GM21786 (cell line): ENCODE results near the gene CD300LG.
"Not testable (repeated sequence)": the region's sequence is repeated elsewhere in the genome, so short reads cannot be mapped to it uniquely, and the experiment has no call there.

Experiments used
- ATAC-seq: cut with Tn5 transposase; IDR thresholded peaks from one replicate; pipeline ENCODE4 v1.9.1; 2021; ENCODE audit not compliant: unreplicated experiment

CD300LG gene

DNA sequence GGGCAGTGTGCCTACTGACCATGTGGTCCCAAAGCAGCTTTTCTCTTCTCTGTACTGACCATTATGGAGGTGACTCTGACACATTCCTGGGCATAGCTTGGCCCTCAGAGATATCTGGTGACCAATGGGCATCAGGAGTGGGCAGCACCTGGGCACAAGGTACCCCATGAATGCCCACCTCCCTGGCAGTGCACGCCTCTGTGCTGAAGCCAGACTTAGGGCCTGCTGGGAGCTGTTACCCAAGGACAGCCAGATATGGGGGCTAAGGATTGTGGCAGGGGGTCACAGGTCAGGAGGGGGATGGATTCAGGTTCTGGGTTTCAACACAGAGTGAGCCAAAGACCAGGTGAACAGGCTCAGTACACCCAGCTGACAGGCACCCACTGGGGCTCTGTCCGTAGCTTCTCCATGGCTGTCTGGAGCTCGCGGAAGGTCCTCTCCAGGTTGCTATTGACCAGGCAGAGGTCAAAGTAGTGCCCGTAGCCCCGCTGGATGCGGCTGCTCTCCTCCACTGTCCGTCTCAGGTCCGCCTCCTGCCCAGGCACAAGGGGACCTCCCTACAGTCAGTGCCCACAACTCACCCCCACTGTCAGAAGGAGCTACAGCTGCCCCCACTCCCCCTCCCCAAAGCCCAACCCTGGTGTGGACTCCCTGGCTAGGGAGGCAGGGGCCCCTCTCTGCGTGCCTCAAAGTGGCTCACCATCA is 30.6 kb downstream of the CD300LG start:
- ATAC-seq, result no peak

DNA sequence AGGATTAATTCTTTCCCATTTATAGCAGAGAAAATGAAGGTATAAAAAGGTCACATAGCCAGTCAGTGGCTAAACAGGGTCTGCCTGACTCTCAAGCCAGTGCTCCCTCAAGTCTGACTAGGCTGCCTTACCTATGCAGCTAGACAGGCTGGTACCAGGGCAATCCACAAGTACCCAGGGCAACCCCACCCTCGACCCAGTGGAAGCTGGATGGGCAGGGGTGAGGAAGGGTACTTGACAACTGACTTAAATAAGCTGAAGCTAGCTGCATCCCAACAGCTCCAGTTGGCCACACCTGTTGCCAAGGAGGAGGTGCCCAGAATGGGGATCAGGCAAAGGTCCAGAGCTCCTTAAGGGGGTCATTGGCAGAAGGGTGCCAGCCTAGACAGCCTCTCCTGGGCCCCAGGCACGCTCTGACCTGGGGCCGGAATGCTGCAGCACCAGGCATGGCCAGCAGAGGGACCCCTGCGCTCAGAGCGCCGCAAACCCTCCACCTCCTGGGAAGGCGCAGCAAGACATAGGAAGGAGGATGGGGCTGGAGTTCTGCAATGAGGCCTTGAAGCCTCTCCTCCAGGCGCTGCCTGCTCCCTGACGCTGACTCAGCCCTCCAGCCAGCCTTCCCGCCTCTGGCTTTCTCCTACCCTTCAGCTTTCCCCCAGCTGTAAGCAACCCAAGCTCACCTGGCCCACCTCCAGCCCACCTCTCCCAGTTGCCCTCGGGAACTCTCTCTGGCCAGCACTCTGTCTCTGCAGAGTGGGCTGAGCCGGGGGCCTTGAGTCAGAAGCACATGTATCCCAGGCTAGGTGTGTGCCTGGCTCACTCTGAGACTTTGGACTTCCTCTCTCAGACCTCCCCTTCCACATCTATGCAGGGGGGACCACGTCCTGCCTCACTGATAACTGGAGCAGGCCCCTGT is 31.5 kb downstream of the CD300LG start:
- no peak for ATAC-seq

DNA sequence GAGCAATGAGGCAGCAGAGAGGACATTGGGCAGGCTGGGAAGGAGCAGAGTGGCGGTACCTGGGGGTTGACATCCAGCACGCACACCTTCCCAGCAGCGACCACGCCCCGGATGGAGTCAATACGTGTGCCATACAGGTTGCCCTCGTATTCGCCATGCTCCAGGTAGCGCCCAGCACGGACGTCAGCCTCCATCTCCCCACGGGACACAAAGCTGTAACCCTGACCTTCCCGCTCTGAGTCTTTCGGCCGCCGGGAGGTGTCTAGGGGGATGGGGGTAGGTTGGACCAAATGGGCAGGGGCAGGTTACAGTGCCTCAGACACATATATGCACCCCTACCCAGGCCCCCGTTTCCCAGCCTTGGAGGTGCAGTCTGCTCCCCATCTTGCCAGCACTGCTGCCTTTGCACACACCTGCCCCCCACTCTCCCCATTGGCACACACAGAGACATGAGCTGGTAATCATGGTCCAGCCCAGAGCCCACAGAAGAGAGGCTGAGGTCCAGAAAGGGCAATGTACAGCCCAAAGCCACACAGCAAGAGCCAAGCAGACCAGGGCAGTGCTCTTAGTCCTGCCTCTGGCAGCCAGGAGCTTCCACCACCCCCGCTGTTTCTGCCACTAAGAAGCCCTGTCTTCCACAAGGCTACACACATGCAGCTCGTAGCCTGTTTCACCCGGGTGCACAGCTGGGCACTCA is 32.9 kb downstream of the CD300LG start:
- no peak for ATAC-seq

DNA sequence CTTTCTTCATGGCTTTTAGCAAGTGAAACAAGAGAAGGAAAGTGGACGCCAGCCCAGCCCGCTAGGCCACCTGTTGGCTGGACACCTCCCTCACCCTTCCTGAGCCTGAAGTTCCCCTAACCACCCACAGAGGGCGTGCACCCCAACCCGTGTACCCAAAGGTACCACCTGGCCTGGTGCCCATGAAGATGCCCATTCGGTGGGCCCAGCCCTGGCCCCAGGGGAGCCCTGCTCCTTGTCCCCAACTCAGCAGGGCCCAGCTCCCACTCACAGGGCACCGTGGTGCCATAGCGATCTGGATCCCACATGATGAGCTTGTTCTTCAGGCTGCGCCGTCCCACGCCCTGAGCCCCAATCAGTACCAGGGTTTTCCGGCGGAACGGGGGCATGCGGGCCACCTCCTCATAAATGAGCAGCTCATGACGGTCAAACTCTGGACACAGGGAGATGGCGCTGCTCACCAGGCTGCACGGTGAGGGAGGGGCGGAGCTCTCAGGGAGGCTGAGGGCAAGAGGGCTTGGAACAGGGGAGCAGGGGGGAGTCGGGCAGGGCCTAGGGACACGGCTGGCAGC is 33.5 kb downstream of the CD300LG start:
- no peak for ATAC-seq

DNA sequence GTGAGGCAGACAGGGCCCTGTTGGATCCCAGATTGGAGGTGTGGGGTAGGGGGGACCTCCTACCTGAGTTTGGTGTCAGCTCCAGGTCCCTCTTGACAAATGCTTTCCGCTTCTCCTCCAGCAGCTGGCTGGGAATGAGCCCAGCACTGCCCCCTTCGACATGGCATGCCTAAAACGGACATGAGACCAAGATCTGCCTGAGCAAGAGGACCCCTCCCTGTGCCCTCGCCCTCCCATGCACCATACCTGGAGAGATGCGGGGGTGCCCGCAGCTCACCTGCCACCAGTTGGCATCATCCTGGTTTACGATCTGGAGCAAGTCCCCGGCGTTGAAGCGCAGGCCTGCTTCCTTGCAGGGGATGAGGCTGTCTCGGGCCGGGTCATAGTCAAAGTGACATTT is 34.2 kb downstream of the CD300LG start:
- ATAC-seq, result no peak

DNA sequence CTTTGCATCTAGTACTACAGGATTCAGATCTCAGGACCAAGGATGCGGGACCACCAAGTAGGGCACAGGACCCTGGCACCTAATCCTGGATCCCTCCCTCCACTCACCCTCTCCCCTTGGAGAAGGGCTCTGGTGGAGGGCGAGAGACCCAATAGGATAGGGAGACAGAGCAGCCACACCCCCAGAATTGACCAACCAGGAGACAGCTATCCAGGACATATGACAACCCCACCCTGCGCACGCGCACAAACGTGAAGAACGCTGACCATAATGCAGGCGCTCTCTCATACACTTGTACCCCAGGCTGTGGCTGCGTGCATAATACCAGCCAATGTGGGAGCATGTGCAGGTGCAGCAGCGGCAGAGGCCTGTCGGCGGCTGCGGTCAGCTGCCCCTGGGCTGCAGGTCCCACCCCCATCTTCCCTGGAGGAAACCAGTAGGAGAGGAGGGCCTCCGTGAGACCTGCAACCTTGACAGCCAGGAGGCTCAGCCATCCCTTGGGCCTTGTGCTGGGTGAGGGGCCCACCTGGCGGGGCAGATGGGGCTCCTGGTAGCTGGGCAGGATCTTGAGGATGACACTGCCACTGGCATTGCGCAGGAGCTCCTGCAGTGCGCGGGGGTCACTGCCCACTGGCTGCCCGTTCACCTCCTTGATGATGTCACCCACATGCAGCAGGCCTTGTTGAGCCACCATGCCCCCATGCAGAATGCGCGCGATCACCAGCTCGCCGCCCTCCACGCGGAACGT is 35.0 kb downstream of the CD300LG start:
- no peak for ATAC-seq

DNA sequence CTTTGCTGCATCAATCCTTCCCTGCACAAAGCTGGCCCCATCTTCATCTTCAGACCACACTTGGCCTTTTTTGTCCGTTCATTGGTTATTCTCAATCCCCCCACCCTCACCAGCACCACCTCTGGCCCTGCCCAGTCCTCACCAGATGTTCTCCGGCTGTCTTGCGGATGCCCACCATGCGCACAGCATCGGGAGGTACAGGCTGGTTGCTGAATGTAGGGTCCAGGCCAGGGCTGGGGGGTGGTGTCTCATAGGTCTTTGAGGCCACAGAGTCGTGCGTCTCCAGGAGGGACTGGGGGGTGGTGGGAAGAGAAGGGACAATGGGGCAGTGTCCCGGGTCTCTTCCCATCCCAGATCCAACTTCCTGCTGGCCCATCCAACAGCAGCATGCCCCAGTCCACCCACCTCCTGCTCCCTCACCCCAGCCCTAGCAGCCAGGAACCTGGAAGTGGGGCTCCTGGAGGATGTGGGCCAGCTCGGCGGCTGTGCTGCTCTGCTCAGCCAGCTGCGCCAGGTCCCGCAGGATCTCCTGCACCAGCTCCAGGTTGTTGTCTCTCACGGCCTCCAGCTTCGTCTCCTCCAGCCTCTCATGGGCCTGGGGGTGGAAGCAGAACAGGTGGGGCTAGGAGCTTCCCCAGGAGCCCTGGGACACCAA is 35.9 kb downstream of the CD300LG start:
- no peak for ATAC-seq

DNA sequence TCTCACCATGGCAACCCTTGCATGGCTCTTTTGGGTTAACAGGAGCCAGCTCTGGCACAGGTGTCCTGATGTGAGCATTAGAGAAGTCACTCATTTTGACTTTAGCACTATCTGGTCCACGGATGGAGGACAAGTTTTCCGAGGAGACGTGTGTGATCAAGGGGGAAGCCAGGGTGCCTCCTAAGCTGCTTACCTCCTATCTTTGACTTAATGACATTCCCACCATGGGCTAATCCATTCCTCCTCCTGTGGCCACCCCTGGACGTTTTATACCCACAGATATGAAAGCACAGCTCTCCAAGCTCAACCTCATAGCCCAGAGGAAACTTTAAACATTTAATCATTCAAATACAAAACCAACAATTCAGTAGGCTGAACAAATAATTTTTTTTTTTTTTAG is 41.6 kb downstream of the CD300LG start:
- ATAC-seq, result no peak

DNA sequence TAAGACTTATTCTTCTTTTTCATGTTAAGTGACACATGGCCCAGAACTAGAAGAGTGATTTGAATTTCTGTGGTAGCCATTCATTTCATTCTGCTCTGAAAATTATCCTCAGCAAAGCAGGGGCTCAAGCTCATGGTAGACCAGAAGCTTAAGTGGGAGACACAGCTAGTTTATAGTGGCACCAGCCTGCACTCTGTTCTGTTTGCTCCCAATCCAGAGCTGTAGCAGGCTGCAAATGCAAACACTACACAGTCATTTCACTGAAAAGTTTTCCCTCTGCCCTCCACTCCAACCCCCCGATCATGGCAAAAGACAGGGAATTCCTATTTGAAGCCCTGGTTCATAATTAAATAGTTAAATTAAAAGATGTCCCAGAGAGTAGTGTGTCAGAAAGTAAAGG is 43.3 kb downstream of the CD300LG start:
- no peak for ATAC-seq

DNA sequence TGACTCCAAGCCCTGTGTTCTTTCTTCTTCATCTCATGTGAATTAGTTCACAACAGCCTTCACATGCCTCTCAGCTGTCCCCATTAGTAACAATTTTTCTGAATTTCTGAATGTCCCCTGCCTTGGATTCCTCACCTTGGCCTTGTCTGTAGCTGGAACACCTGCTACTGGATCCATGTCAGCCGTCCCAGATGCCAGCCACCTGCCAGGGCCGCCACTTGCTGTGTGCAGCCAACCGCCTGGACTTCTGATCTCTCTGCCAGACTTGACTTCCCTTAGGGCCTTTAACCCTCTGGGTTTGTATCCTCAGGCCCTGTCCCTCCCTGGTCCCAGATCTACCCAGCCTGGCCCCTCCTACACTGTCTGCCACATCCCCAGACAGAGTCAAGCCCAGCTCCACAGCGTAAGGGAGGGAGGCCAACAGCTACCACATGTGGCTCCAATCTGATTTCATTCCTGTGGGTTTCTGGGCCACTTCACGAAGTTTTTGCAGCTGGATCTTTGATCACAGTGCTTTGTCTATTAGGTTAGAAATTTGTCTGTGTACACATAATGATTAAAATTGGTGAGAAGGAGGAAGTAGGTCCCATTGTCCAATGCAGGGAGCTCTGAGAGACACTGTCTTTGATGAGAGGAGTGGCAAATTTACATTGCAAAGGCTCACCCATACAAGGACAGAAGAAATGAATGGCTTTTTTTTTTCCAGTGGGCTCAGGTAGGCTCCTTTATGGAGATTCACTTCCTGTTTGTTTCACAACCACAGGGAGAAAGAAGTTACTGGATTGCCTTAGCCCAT is 45.1 kb downstream of the CD300LG start:
- no peak for ATAC-seq

DNA sequence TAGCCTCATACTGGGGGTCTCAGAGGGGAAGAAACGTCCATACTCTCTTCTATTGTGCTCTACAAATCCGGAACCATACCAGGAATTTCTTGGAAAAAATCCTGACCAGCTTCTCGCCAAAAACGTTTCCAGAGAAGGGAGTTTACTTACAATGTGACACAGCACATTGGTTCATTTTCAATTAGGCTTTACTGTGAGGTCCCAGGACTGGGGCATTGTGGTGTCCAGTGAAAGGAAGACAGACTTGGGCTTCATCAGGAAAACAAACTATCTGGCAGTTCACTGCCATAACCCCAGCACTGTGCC is 45.6 kb downstream of the CD300LG start:
- ATAC-seq, result no peak

DNA sequence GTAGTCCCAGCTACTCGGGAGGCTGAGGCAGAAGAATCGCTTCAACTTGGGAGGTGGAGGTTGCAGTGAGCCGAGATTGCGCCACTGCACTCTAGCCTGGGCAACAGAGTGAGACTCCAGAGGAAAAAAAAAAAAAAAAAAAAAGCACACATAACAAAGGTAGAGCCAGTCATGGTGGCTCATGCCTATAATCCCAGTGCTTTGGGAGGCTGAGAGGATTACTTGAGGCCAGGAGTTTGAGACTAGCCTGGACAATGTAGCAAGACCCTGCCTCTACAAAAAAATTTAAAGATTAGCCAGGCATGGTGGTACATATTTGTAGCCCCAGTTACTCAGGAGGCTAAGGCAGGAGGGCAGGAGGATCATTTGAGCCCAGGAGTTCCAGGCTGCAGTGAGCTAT is 47.5 kb downstream of the CD300LG start:
- not testable (repeated sequence) for ATAC-seq

DNA sequence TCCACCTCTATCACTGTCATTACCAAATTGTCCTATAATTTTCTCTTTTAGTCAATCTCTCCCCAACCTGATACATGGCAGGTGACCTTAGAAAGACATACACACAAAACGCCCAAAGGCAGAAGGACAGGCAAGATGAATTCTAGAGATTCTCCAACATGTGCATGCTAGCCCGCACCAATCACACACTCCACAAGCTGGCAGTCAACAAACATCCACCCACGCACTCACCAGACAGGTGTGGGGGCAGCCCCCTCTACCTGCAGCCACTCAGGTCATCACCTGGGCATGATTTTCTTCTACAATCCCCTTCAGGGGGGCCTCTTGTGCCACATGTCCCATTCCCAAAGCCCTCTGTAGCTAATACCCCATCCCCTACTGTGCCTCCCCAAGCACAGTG is 50.9 kb downstream of the CD300LG start:
- ATAC-seq, result no peak

DNA sequence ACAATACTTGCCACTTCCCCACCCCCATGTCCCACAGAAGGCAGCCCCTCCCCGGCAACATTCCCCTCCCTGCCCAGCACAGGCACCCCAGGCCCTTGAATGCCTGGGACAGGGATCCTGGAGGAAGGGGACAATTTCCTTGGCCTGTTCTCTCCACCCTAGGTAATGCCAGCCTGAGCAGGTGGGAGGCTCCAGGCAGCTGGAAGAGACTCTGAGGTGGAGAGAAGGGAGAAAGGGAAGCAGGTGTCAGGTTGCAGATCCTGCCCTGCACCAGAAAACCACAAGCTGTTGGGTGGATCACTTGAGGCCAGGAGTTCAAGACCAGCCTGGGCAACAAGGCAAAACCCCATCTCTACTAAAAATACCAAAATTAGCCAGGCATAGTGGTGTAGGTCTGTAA is 51.5 kb downstream of the CD300LG start:
- no peak for ATAC-seq

DNA sequence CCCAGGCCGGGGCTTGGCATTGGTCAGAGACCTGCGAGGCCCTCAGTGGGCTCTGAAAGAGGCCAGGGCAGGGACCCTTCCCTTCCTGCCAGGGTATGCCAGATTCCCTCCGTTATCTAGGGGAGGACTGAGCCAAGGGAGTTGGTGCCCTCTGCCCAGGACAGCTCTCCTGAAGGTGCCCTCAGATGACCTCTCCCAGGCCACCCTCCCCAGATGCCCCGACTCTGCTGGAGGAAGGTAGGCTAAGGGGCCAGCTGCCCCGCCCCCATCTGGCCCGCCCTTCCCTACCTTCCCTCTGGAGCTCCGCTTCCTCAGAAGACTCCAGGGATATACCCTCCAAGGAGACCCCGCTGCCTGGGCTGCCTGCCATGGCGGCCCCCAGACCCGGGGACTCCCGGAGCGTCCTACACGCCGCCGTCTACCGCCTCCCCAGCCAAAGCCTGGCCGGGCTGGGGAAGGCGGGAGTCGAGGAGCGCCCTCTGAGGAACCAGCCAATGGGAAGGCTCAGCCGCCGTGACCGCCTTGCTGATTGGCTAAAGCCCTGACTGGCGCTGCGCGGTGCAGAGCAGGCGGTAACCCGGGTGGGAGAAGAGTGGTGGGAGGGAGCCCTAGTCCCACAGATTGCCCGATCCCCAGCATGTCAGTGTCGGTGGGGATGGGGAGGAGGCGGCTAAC is 53.3 kb downstream of the CD300LG start:
- peak; percentile 65 for ATAC-seq

DNA sequence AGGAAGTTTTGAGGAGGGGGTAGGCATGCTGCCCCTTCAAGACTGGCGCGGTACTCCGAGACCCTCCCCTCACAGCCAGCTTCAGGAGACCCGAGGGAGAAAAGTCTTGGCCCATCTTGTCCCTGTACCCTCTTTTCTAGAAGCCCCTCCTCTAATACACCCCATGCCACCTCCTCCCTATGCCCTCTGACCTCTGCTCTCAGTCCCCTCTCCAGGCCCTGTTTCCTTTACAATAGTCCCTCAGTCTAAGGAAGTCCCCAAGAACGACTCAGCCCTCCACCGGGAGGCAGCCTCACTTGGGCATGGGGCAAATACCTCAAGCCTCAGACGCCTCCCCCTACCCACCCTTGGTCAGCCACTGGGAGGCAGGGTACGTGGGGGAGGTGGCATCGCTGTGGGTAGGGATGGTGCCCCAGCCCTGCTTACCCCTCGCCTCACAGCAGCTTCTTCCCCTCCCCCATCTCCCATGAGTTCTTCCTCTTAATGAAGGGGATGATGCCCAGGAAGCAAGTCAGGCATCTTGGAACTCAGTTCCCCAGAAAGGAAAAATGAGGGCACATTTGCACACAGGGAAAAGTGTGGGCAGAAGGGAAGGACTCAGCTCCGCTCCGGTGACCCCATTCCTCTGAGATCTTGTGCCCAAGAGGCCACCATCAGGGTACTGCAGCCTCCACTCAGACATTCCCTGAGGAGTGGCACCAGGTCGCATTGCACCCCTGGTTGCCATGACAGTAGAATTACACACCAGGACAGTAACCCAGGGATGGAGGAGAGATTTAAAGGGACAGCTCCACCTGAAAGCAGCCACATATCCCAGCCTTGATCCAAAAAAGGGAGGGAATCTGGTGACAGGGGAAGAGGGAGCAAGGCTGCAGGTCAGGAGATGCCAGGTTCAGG is 54.1 kb downstream of the CD300LG start:
- ATAC-seq, result no peak

DNA sequence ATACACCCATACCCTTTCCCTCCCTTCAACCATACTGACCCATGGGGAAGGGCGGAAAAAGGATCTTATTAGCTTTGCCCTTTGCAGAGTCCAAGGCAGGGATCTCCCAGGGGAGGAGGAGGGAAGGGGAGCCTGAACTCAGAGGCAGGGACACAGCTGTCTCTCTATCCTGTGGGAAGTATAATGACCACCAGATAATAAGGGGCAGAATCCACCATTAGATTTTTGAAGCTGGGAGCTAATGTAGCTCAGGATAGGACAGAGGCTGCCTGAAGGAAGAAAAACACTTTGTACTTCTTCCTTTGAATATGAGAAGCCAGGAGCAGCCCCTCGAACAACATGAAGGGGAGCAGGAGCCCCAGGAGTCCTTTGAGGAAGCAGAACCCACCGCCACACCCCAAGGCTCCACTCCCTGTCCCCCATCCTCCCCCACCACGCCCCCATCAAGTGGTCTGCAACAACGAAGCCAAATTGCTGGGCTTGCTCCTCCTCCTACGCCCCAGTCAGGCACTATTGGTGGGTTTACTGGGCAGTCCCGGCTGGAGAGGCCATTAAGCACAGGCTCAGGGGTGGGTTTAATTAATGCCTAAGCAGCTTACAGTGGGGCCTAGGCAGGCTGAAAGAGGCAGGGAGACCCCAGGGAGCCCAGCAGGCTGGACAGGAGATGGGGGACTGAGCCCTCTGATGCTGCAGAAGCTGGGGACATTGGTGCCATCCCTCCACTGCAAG is 55.0 kb downstream of the CD300LG start:
- no peak for ATAC-seq
